ENCODE measurements around the gene FBXO10.

The FBXO10 gene

DNA sequence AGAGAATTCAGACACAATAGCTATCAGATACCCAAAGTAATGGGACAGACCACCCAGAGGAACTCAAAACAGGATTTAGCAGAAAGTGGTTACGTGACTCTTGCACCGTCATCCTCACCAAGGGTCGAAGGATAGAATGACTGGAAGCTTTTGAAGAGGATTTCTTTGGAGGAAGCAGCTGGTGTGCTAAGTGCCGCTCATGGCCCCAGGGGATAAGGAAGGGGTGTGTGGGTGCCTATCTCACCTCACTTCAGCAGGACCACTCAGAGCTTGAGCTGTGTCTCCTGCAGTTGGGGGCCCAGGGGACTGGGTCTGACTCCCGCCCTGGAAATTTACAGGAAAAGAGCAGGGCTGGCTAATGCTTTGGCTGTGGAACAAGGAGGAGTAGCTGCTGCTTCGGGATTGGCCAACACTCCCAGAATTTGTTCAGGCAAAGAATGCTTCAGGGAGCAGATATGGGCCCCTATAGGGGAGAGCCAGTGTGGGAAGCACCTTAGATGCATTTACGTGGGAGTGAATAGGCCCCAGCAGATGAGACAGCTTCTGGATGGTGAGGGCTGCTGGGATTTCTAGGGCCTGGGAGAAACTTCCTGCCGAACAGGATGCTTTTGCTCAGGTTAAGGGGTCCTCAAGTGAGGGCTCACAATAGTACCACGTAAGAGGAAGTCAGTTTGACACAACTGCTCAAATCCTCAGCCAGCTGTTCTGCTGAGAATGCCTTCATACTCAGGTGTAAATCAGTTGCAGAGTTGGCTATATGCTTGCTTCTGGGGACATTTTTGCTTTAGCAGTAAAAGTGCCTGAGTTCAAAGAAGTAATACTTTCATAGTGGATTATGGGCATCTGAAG lies 45.3 kb upstream of the FBXO10 start:
- Histone ChIP-seq H3K36me3 (replicated peaks; ENCODE audit: insufficient read depth, low read length) (no peaks in the 10 kb centered on the region), H3K27me3 (replicated peaks; ENCODE audit: insufficient read depth, low read length) (no peaks in the 10 kb centered on the region), H3K27ac (ENCODE audit: low read length) (no peak overlapping the region), H3F3A (ENCODE audit: insufficient read depth, low read length) (no peaks in the 10 kb centered on the region), H3K4me2 (ENCODE audit: low read depth, low read length) (no peak overlapping the region), H3K9ac (ENCODE audit: low read length) (no peak overlapping the region), H3K4me1 (ENCODE audit: low read length) (no peaks in the 10 kb centered on the region), H3K9me3 (replicated peaks; ENCODE audit: insufficient read depth, low read length) (no peaks in the 10 kb centered on the region), H2AFZ (ENCODE audit: low read length) (no peak overlapping the region), H4K20me1 (ENCODE audit: insufficient read depth, low read length) (no peaks in the 10 kb centered on the region), H3K79me2 (ENCODE audit: low read length) (no peaks in the 10 kb centered on the region), H3K4me3 (ENCODE audit: low read length) (no peak overlapping the region), H3K9me2 (replicated peaks; ENCODE audit: insufficient read depth, low read length) (no peaks in the 10 kb centered on the region)
- TF ChIP-seq EZH2phosphoT487 (IDR thresholded peaks at IDR 0.05; ENCODE audit: low read length) (no peak), CTCF (IDR thresholded peaks at IDR 0.05; ENCODE audit: low read length) (no peak), EZH2 (optimal IDR thresholded peaks at IDR 0.05; ENCODE audit: low read depth, low read length) (no peak)
- DNase-seq = no peak

GRCh38 chr9:37620396-37620795 lies 44.2 kb upstream of the FBXO10 start:
- Histone ChIP-seq H3K9me3 (replicated peaks; ENCODE audit: insufficient read depth, low read length) (no peaks in the 10 kb centered on the region), H2AFZ (ENCODE audit: low read length) (no peak overlapping the region), H3K36me3 (replicated peaks; ENCODE audit: insufficient read depth, low read length) (no peaks in the 10 kb centered on the region), H3K4me3 (ENCODE audit: low read length) (no peak overlapping the region), H3K9ac (ENCODE audit: low read length) (no peak overlapping the region), H4K20me1 (ENCODE audit: insufficient read depth, low read length) (no peaks in the 10 kb centered on the region), H3K27me3 (replicated peaks; ENCODE audit: insufficient read depth, low read length) (no peaks in the 10 kb centered on the region), H3K4me2 (ENCODE audit: low read depth, low read length) (no peak overlapping the region), H3K4me1 (ENCODE audit: low read length) (no peaks in the 10 kb centered on the region), H3K27ac (ENCODE audit: low read length) (no peak overlapping the region), H3K9me2 (replicated peaks; ENCODE audit: insufficient read depth, low read length) (no peaks in the 10 kb centered on the region), H3K79me2 (ENCODE audit: low read length) (no peaks in the 10 kb centered on the region), H3F3A (ENCODE audit: insufficient read depth, low read length) (no peaks in the 10 kb centered on the region)
- DNase-seq = no peak
- TF ChIP-seq CTCF (IDR thresholded peaks at IDR 0.05; ENCODE audit: low read length) (no peak), EZH2phosphoT487 (IDR thresholded peaks at IDR 0.05; ENCODE audit: low read length) (no peak), EZH2 (optimal IDR thresholded peaks at IDR 0.05; ENCODE audit: low read depth, low read length) (no peak)

- H3K27ac ChIP-seq (ENCODE audit: low read length) = no peak overlapping the region
- H2AFZ ChIP-seq (ENCODE audit: low read length) = no peak overlapping the region
- DNase-seq = no peak
- no peak overlapping the region for H3K4me2 ChIP-seq (ENCODE audit: low read depth, low read length)
- no peaks in the 10 kb centered on the region for H3K27me3 ChIP-seq (replicated peaks; ENCODE audit: insufficient read depth, low read length)
- H3K9ac ChIP-seq (ENCODE audit: low read length) = no peak overlapping the region
- H3K79me2 ChIP-seq (ENCODE audit: low read length) = no peaks in the 10 kb centered on the region
- H3K4me3 ChIP-seq (ENCODE audit: low read length) = no peak overlapping the region
- no peaks in the 10 kb centered on the region for H3K9me3 ChIP-seq (replicated peaks; ENCODE audit: insufficient read depth, low read length)
- H4K20me1 ChIP-seq (ENCODE audit: insufficient read depth, low read length) = no peaks in the 10 kb centered on the region
- H3K36me3 ChIP-seq (replicated peaks; ENCODE audit: insufficient read depth, low read length) = no peaks in the 10 kb centered on the region
- H3K4me1 ChIP-seq (ENCODE audit: low read length) = no peaks in the 10 kb centered on the region
- TF ChIP-seq CTCF (IDR thresholded peaks at IDR 0.05; ENCODE audit: low read length) (no peak), EZH2 (optimal IDR thresholded peaks at IDR 0.05; ENCODE audit: low read depth, low read length) (no peak), EZH2phosphoT487 (IDR thresholded peaks at IDR 0.05; ENCODE audit: low read length) (no peak)
- H3K9me2 ChIP-seq (replicated peaks; ENCODE audit: insufficient read depth, low read length) = no peaks in the 10 kb centered on the region
- no peaks in the 10 kb centered on the region for H3F3A ChIP-seq (ENCODE audit: insufficient read depth, low read length)
Observed at GRCh38 chr9:37619806-37620205, 43.6 kb upstream of the FBXO10 start.
